Type B pancreatic cell (in vitro differentiated cells): Measurements from ENCODE around the gene SPINT1. TPM values are rescaled to one million over a fixed set of nuclear protein-coding genes. Genes with fewer than 3 reads are reported as not detected.

Experiments used
- DNase-seq: peaks from one replicate; pipeline ENCODE4 v3.0.0; 2021; ENCODE audit warnings: mixed read lengths; ENCODE audit not compliant: unreplicated experiment; ENCODE audit errors: extremely low spot score
- H3K27ac Mint-ChIP-seq: 2 replicates; pipeline ENCODE4 v1.8.0; 2021; ENCODE audit warnings: mild to moderate bottlenecking, mixed read lengths
- H3K27me3 Mint-ChIP-seq: 2 replicates; pipeline ENCODE4 v1.8.0; 2021; ENCODE audit warnings: mixed read lengths
- H3K36me3 Mint-ChIP-seq: 2 replicates; pipeline ENCODE4 v1.8.0; 2021; ENCODE audit warnings: mixed read lengths
- H3K4me1 Mint-ChIP-seq: one replicate; pipeline ENCODE4 v1.8.0; 2021; ENCODE audit warnings: mixed read lengths; ENCODE audit not compliant: unreplicated experiment
- H3K4me3 Mint-ChIP-seq: 2 replicates; pipeline ENCODE4 v1.8.0; 2021; ENCODE audit warnings: mild to moderate bottlenecking, mixed read lengths
- H3K9me3 Mint-ChIP-seq: 2 replicates; pipeline ENCODE4 v1.8.0; 2021; ENCODE audit warnings: mixed read lengths
- CTCF ChIP-seq: fragments of 200-600 bp; sonication (generic); conservative IDR thresholded peaks from 2 replicates; pipeline ENCODE4 v1.5.0; 2021; ENCODE audit warnings: antibody characterized with exemption, mild to moderate bottlenecking
- total RNA-seq: library from RNA; stranded (reverse); gene quantifications from 2 replicates; pipeline ENCODE4 v1.2.1, GENCODE V29; 2021; ENCODE audit warnings: low replicate concordance

Gene SPINT1
- total RNA-seq, 1 donor from 2014 or later = 156 TPM

GRCh38 chr15:40847223-40847961, 3.5 kb downstream of the SPINT1 start:
- Mint-ChIP-seq H3K27me3 (peaks cover 28% of the 10 kb centered on the region), H3K27ac (peak overlapping the region; percentile 98), H3K4me1 (peaks cover 12% of the 10 kb centered on the region), H3K36me3 (peaks cover 11% of the 10 kb centered on the region), H3K4me3 (peak overlapping the region; percentile 98), H3K9me3 (no peaks in the 10 kb centered on the region)
- no peak for TF ChIP-seq CTCF
- DNase-seq = no peak

- H3K4me3 Mint-ChIP-seq = peak overlapping the region; percentile 60
- H3K27me3 Mint-ChIP-seq = peaks cover 8% of the 10 kb centered on the region
- no peak for TF ChIP-seq CTCF
- H3K9me3 Mint-ChIP-seq = no peaks in the 10 kb centered on the region
- H3K27ac Mint-ChIP-seq = peak overlapping the region; percentile 86
- peaks cover 6% of the 10 kb centered on the region for H3K36me3 Mint-ChIP-seq
- peaks cover 12% of the 10 kb centered on the region for H3K4me1 Mint-ChIP-seq
- DNase-seq = no peak
Observed at GRCh38 chr15:40850576-40851112, 6.8 kb downstream of the SPINT1 start.

GRCh38 chr15:40852529-40852928, 8.7 kb downstream of the SPINT1 start:
- H3K27me3 Mint-ChIP-seq = no peaks in the 10 kb centered on the region

GRCh38 chr15:40853241-40853890, 9.5 kb downstream of the SPINT1 start:
- no peak overlapping the region for H3K4me3 Mint-ChIP-seq
- H3K36me3 Mint-ChIP-seq = peaks cover 12% of the 10 kb centered on the region
- no peaks in the 10 kb centered on the region for H3K27me3 Mint-ChIP-seq
- H3K27ac Mint-ChIP-seq = peak overlapping the region; percentile 36
- H3K9me3 Mint-ChIP-seq = no peaks in the 10 kb centered on the region
- no peak for TF ChIP-seq CTCF
- H3K4me1 Mint-ChIP-seq = peaks cover 17% of the 10 kb centered on the region
- no peak for DNase-seq

More at GRCh38 chr15:40852529-40852928, 8.7 kb downstream of the SPINT1 start:
- TF ChIP-seq CTCF = no peak
- no peak overlapping the region for H3K4me3 Mint-ChIP-seq
- H3K9me3 Mint-ChIP-seq = no peaks in the 10 kb centered on the region
- peaks cover 10% of the 10 kb centered on the region for H3K36me3 Mint-ChIP-seq
- peaks cover 15% of the 10 kb centered on the region for H3K4me1 Mint-ChIP-seq
- no peak overlapping the region for H3K27ac Mint-ChIP-seq
- DNase-seq = no peak

- Mint-ChIP-seq H3K27ac (peak overlapping the region; percentile 55), H3K36me3 (peaks cover 12% of the 10 kb centered on the region), H3K4me3 (no peak overlapping the region), H3K9me3 (no peaks in the 10 kb centered on the region), H3K4me1 (peaks cover 25% of the 10 kb centered on the region), H3K27me3 (no peaks in the 10 kb centered on the region)
- DNase-seq = no peak
- TF ChIP-seq CTCF = no peak
Observed at GRCh38 chr15:40854161-40854560, 10.3 kb downstream of the SPINT1 start.
